NB4 (cell line): ENCODE measurements around the gene FXYD4.

ENCODE experiments used
- DNase-seq: peaks from one replicate; pipeline ENCODE4 v3.0.0; 2010; ENCODE audit warnings: low read depth
- H3K4me3 ChIP-seq: one replicate; pipeline ENCODE4 v1.5.1; 2011; ENCODE audit warnings: mild to moderate bottlenecking, low read depth, low read length, moderate library complexity
- CTCF ChIP-seq: IDR thresholded peaks from one replicate; pipeline ENCODE4 v1.5.1; 2012; ENCODE audit warnings: low read depth, low read length
- MAX ChIP-seq: IDR thresholded peaks from 2 replicates; pipeline ENCODE4 v1.6.1; 2011; ENCODE audit warnings: low read depth, low read length
- MYC ChIP-seq: IDR thresholded peaks from 2 replicates; pipeline ENCODE4 v1.6.1; 2011; ENCODE audit warnings: low read depth, low read length
- POLR2A ChIP-seq: IDR thresholded peaks from 2 replicates; pipeline ENCODE4 v1.6.1; 2011; ENCODE audit warnings: mild to moderate bottlenecking; ENCODE audit not compliant: insufficient read length; ENCODE audit errors: extremely low read depth

The FXYD4 gene

GRCh38 chr10:43396928-43397624 is 25.6 kb downstream of the FXYD4 start:
- peak; percentile 95 for DNase-seq
- peak overlapping the region; percentile 82 for H3K4me3 ChIP-seq
- TF ChIP-seq MAX = peak; percentile 93
- TF ChIP-seq POLR2A = peak; percentile 35
- TF ChIP-seq CTCF = no peak
- peak; percentile 91 for TF ChIP-seq MYC

- TF ChIP-seq MAX (no peak), CTCF (no peak), MYC (no peak), POLR2A (no peak)
- peak overlapping the region; percentile 82 for H3K4me3 ChIP-seq
- no peak for DNase-seq
These were observed 27.5 kb downstream of the FXYD4 start for GRCh38 chr10:43398939-43399319.

- peak overlapping the region; percentile 82 for H3K4me3 ChIP-seq
- TF ChIP-seq MYC (no peak), POLR2A (no peak), CTCF (no peak), MAX (no peak)
- peak; percentile 71 for DNase-seq
These were observed 28.2 kb downstream of the FXYD4 start for GRCh38 chr10:43399320-43400310.

- peak overlapping the region; percentile 98 for H3K4me3 ChIP-seq
- no peak for TF ChIP-seq MAX
- no peak for TF ChIP-seq POLR2A
- TF ChIP-seq CTCF = no peak
- no peak for TF ChIP-seq MYC
- DNase-seq = no peak
These were observed 30.2 kb downstream of the FXYD4 start for GRCh38 chr10:43401627-43402026.

GRCh38 chr10:43402176-43402575 is 30.7 kb downstream of the FXYD4 start:
- no peak for TF ChIP-seq MAX
- no peak for TF ChIP-seq CTCF
- TF ChIP-seq POLR2A = no peak
- no peak for TF ChIP-seq MYC

More at GRCh38 chr10:43402176-43402575, 30.7 kb downstream of the FXYD4 start:
- no peak for DNase-seq
- H3K4me3 ChIP-seq = peak overlapping the region; percentile 98
